ENCODE measurements around the gene TCAP. TPM values are rescaled to one million over a fixed set of nuclear protein-coding genes. Genes with fewer than 3 reads are reported as not detected.

Gene TCAP
- total and polyA plus RNA-seq, 10 of the 15 experiments (the other 5 are each of a cell fraction or from before 2014, with no cell fraction given) = 0.17 to 1.0 (median 0.36) TPM; not detected in 3

GRCh38 chr17:39676198-39676819 is 11.2 kb downstream of the TCAP start (continued):
- no peak for TF ChIP-seq TAF1 (IDR thresholded peaks at IDR 0.05; ENCODE audit: borderline replicate concordance, low read depth, low read length)
- peak; percentile 38 for TF ChIP-seq ATF7 (IDR thresholded peaks at IDR 0.05; ENCODE audit: low read depth)
- no peak for TF ChIP-seq ZNF207 (IDR thresholded peaks at IDR 0.05; ENCODE audit: borderline replicate concordance)
- TF ChIP-seq NBN (IDR thresholded peaks at IDR 0.05) = peak; percentile 55; the same call in 1 of the 2 replicates
- no peak for TF ChIP-seq E4F1 (IDR thresholded peaks at IDR 0.05; ENCODE audit: borderline replicate concordance, partially characterized antibody)
- TF ChIP-seq PRDM15 (CRISPR knock-in tag; IDR thresholded peaks at IDR 0.05) = no peak
- TF ChIP-seq IRF3 (IDR thresholded peaks at IDR 0.05) = no peak
- no peak for TF ChIP-seq MLLT1 (IDR thresholded peaks at IDR 0.05)
- no peak for TF ChIP-seq NR2C1 (IDR thresholded peaks at IDR 0.05)
- TF ChIP-seq SKIL (IDR thresholded peaks at IDR 0.05; ENCODE audit: low read depth, poor library complexity, severe bottlenecking) = peak; percentile 22
- peak; percentile 74 to 82 for TF ChIP-seq IKZF2 (IDR thresholded peaks at IDR 0.05)
- TF ChIP-seq ZNF384 (IDR thresholded peaks at IDR 0.05; ENCODE audit: borderline replicate concordance, low read depth, low read length) = no peak
- TF ChIP-seq SMAD1 (IDR thresholded peaks at IDR 0.05; ENCODE audit: low read depth, partially characterized antibody) = peak; percentile 92
- TF ChIP-seq IRF4 (IDR thresholded peaks at IDR 0.05; ENCODE audit: low read depth, low read length) = no peak
- TF ChIP-seq TARDBP (IDR thresholded peaks at IDR 0.05; ENCODE audit: borderline replicate concordance) = no peak
- TF ChIP-seq RB1 (IDR thresholded peaks at IDR 0.05; ENCODE audit: borderline replicate concordance) = no peak
- no peak for TF ChIP-seq KDM1A (IDR thresholded peaks at IDR 0.05; ENCODE audit: borderline replicate concordance)
- TF ChIP-seq POLR2AphosphoS2 (IDR thresholded peaks at IDR 0.05; ENCODE audit: low read depth, low read length) = no peak
- TF ChIP-seq EP300 (IDR thresholded peaks at IDR 0.05; ENCODE audit: borderline replicate concordance in 1 of 2, control insufficient read depth in 1 of 2, low read depth in 2 of 2, low read length in 2 of 2) = 0 out of 4 replicates have a peak, but pooled peaks of 1 of the 2 experiments have one; percentile 32
